OCI-LY7 (cell line): ENCODE data around the gene TNFRSF8.

ENCODE experiments used
- CTCF ChIP-seq: fragments of 200-600 bp; sonication (generic); conservative IDR thresholded peaks from 2 replicates; pipeline ENCODE4 v1.5.1; 2014; ENCODE audit warnings: mild to moderate bottlenecking, antibody characterized with exemption, low read length, moderate library complexity, mixed read lengths
- EZH2phosphoT487 ChIP-seq: fragments of 200-600 bp; sonication (generic); IDR thresholded peaks from 2 replicates; pipeline ENCODE4 v1.6.1; 2018; ENCODE audit warnings: low read depth, borderline replicate concordance, mild to moderate bottlenecking, mixed run types, antibody characterized with exemption, low read length, moderate library complexity, mixed read lengths

GRCh38 chr1:12180315-12180714 lies 117.2 kb downstream of the TNFRSF8 start:
- TF ChIP-seq CTCF (no peak), EZH2phosphoT487 (no peak)
